IMR-90 (cell line): Measurements from ENCODE around the gene PHKG2. TPM values are rescaled to one million over a fixed set of nuclear protein-coding genes. Genes with fewer than 3 reads are reported as not detected.

Source experiments
- ATAC-seq: fragments of 200-7000 bp; cut with Tn5 transposase; 2 replicates; pipeline ENCODE4 v1.9.1; 2020; ENCODE audit warnings: low read depth, mild to moderate bottlenecking, moderate library complexity
- BruUV-seq: library from RNA; stranded (reverse); fragments of 400-500 nt; replicated peaks from 2 replicates; lab custom pipeline; 2021; lab: Mats Ljungman, UMichigan
- CTCF ChIA-PET: fragments of 300-600 bp; formaldehyde crosslinking; extraction: SDS; loops from one replicate; lab custom pipeline; 2021; ENCODE audit warnings: antibody characterized with exemption; lab: Yijun Ruan, JAX
- POLR2A ChIA-PET: fragments of 300-600 bp; sonication (Branson Sonifier 250); formaldehyde crosslinking; loops from one replicate; lab custom pipeline; 2022; ENCODE audit warnings: antibody characterized with exemption; ENCODE audit not compliant: unreplicated experiment; lab: Charles Lee
- DNase-seq: peaks from one replicate; pipeline ENCODE4 v3.0.0; 2013
- H2AFZ ChIP-seq: replicated peaks from 2 replicates; pipeline ENCODE3; 2013; ENCODE audit warnings: low read length, mild to moderate bottlenecking; ENCODE audit not compliant: poor library complexity
- H2AK5ac ChIP-seq: 2 replicates; pipeline ENCODE4 v1.6.1; 2013; ENCODE audit warnings: low read depth, low read length, inconsistent platforms
- H2AK9ac ChIP-seq: replicated peaks from 2 replicates; pipeline ENCODE3; 2013; ENCODE audit warnings: mild to moderate bottlenecking, low read depth, low read length, moderate library complexity; ENCODE audit not compliant: poor library complexity
- H2BK120ac ChIP-seq: 2 replicates; pipeline ENCODE4 v1.6.1; 2013; ENCODE audit warnings: low read depth, low read length, inconsistent platforms
- H2BK15ac ChIP-seq: 3 replicates; pipeline ENCODE4 v1.6.1; 2013; ENCODE audit warnings: low read depth, low read length, inconsistent platforms
- H2BK20ac ChIP-seq: 2 replicates; pipeline ENCODE4 v1.6.1; 2013; ENCODE audit warnings: low read depth, mild to moderate bottlenecking, inconsistent platforms, low read length, moderate library complexity
- H2BK5ac ChIP-seq: 2 replicates; pipeline ENCODE4 v1.6.1; 2013; ENCODE audit warnings: mild to moderate bottlenecking, low read depth, low read length, inconsistent platforms; ENCODE audit not compliant: poor library complexity, severe bottlenecking
- H3K14ac ChIP-seq: replicated peaks from 2 replicates; pipeline ENCODE4 v1.6.1; 2013; ENCODE audit warnings: low read depth, low read length, inconsistent platforms
- H3K18ac ChIP-seq: 2 replicates; pipeline ENCODE4 v1.6.1; 2013; ENCODE audit warnings: low read depth, low read length, control low read depth
- H3K23ac ChIP-seq: 2 replicates; pipeline ENCODE4 v1.6.1; 2013; ENCODE audit warnings: low read depth, low read length, inconsistent platforms
- H3K27ac ChIP-seq: 2 replicates; pipeline ENCODE4 v1.5.1; 2013; ENCODE audit warnings: mild to moderate bottlenecking, control low read depth, low read length; ENCODE audit not compliant: insufficient read depth
- H3K27me3 ChIP-seq: 2 replicates; pipeline ENCODE4 v1.6.1; 2013; ENCODE audit warnings: low read length; ENCODE audit not compliant: control insufficient read depth, insufficient read depth
- H3K36me3 ChIP-seq: 2 replicates; pipeline ENCODE4 v1.6.1; 2013; ENCODE audit warnings: low read length, mixed read lengths; ENCODE audit not compliant: control insufficient read depth, insufficient read depth
- H3K4ac ChIP-seq: 2 replicates; pipeline ENCODE4 v1.6.1; 2013; ENCODE audit warnings: low read depth, low read length, inconsistent platforms
- H3K4me1 ChIP-seq: 2 replicates; pipeline ENCODE4 v1.6.1; 2013; ENCODE audit warnings: low read length, mixed read lengths; ENCODE audit not compliant: control insufficient read depth, insufficient read depth
- H3K4me2 ChIP-seq: 2 replicates; pipeline ENCODE4 v1.6.1; 2013; ENCODE audit warnings: low read depth, mild to moderate bottlenecking, control low read depth, low read length, moderate library complexity
- H3K4me3 ChIP-seq: 2 replicates; pipeline ENCODE4 v1.5.1; 2013; ENCODE audit warnings: low read depth, mild to moderate bottlenecking, control low read depth, low read length, moderate library complexity; ENCODE audit not compliant: insufficient read depth
- H3K56ac ChIP-seq: 2 replicates; pipeline ENCODE4 v1.6.1; 2013; ENCODE audit warnings: low read length, inconsistent platforms; ENCODE audit not compliant: insufficient read depth; ENCODE audit errors: extremely low read depth
- H3K79me1 ChIP-seq, 2 experiments: 2 replicates each; pipeline ENCODE4 v1.6.1; 2013; ENCODE audit warnings: low read length in 2 of 2, inconsistent platforms in 1 of 2, low read depth in 1 of 2
- H3K9ac ChIP-seq: 2 replicates; pipeline ENCODE4 v1.6.1; 2013; ENCODE audit warnings: low read depth, low read length, control low read depth
- H3K9me1 ChIP-seq: 2 replicates; pipeline ENCODE4 v1.6.1; 2013; ENCODE audit warnings: low read length, inconsistent platforms; ENCODE audit not compliant: insufficient read depth
- H3K9me3 ChIP-seq: 2 replicates; pipeline ENCODE4 v1.6.1; 2013; ENCODE audit warnings: low read length; ENCODE audit not compliant: control insufficient read depth, insufficient read depth
- H4K20me1 ChIP-seq: 2 replicates; pipeline ENCODE4 v1.6.1; 2013; ENCODE audit warnings: low read length, inconsistent platforms; ENCODE audit not compliant: insufficient read depth
- H4K5ac ChIP-seq: 2 replicates; pipeline ENCODE4 v1.6.1; 2013; ENCODE audit warnings: mild to moderate bottlenecking, low read depth, low read length, control low read depth
- H4K8ac ChIP-seq, 2 experiments: 2 replicates each; pipeline ENCODE4 v1.6.1; 2013; ENCODE audit warnings: low read depth in 2 of 2, low read length in 2 of 2, control low read depth in 1 of 2, inconsistent platforms in 1 of 2
- H4K91ac ChIP-seq: 2 replicates; pipeline ENCODE4 v1.6.1; 2013; ENCODE audit warnings: low read depth, low read length, inconsistent platforms; ENCODE audit not compliant: insufficient read depth
- BHLHE40 ChIP-seq: fragments of 150-350 bp; IDR thresholded peaks from 2 replicates; pipeline ENCODE4 v1.6.1; 2016; ENCODE audit warnings: mild to moderate bottlenecking, low read depth, low read length
- CEBPB ChIP-seq: IDR thresholded peaks from 2 replicates; pipeline ENCODE4 v1.6.1; 2012; ENCODE audit warnings: low read depth, low read length, improper control_type of control experiment
- CTCF ChIP-seq: conservative IDR thresholded peaks from 2 replicates; pipeline ENCODE4 v1.5.1; 2012; ENCODE audit warnings: mild to moderate bottlenecking, low read depth, low read length, improper control_type of control experiment
- ELK1 ChIP-seq: fragments of 150-350 bp; IDR thresholded peaks from 2 replicates; pipeline ENCODE4 v1.6.1; 2016; ENCODE audit warnings: low read depth, mild to moderate bottlenecking, low read length, moderate library complexity, borderline replicate concordance
- FOS ChIP-seq: fragments of 150-350 bp; IDR thresholded peaks from 2 replicates; pipeline ENCODE4 v1.6.1; 2016; ENCODE audit warnings: low read depth, low read length
- MAFK ChIP-seq: IDR thresholded peaks from 2 replicates; pipeline ENCODE4 v1.6.1; 2012; ENCODE audit warnings: low read depth, low read length, improper control_type of control experiment
- MAZ ChIP-seq: IDR thresholded peaks from 2 replicates; pipeline ENCODE4 v1.6.1; 2012; ENCODE audit warnings: low read depth, mild to moderate bottlenecking, low read length, improper control_type of control experiment, moderate library complexity, borderline replicate concordance
- MXI1 ChIP-seq: IDR thresholded peaks from 2 replicates; pipeline ENCODE4 v1.6.1; 2012; ENCODE audit warnings: low read depth, mild to moderate bottlenecking, low read length, moderate library complexity, borderline replicate concordance
- NFE2L2 ChIP-seq: fragments of 150-350 bp; IDR thresholded peaks from 2 replicates; pipeline ENCODE4 v1.6.1; 2016; ENCODE audit warnings: low read depth, mild to moderate bottlenecking, low read length
- POLR2A ChIP-seq: IDR thresholded peaks from 2 replicates; pipeline ENCODE4 v1.6.1; 2012; ENCODE audit warnings: mild to moderate bottlenecking, low read depth, low read length
- RAD21 ChIP-seq: IDR thresholded peaks from 2 replicates; pipeline ENCODE4 v1.6.1; 2012; ENCODE audit warnings: low read length, improper control_type of control experiment
- RCOR1 ChIP-seq: IDR thresholded peaks from 2 replicates; pipeline ENCODE4 v1.6.1; 2012; ENCODE audit warnings: mild to moderate bottlenecking, low read length, improper control_type of control experiment; ENCODE audit not compliant: insufficient replicate concordance
- RFX5 ChIP-seq: IDR thresholded peaks from 2 replicates; pipeline ENCODE4 v1.8.0; 2012; ENCODE audit warnings: low read depth, mild to moderate bottlenecking, low read length, moderate library complexity
- SMC3 ChIP-seq: fragments of 150-350 bp; IDR thresholded peaks from 2 replicates; pipeline ENCODE4 v1.6.1; 2016; ENCODE audit warnings: low read depth, mild to moderate bottlenecking, antibody characterized with exemption, low read length, moderate library complexity
- USF2 ChIP-seq: fragments of 150-350 bp; IDR thresholded peaks from 2 replicates; pipeline ENCODE4 v1.6.1; 2017; ENCODE audit warnings: mild to moderate bottlenecking, antibody characterized with exemption, low read length, low read depth
- WGBS, 2 experiments: methylation state at CpG; one replicate each; pipeline versions ENCODE4 v1.1.5 to v1.1.7; 2013; ENCODE audit warnings: missing lambda C conversion rate in 2 of 2; ENCODE audit not compliant: insufficient read length in 1 of 2; ENCODE audit errors: extremely low coverage in 2 of 2; 5-methylcytosine and 5-hydroxymethylcytosine counted together
- dilution Hi-C: fragments of 300-500 bp; cut with HindIII; formaldehyde crosslinking; loops from one replicate; pipeline ENCODE4 v1.14.3; 2018; ENCODE audit warnings: low sequenced_read_pairs; ENCODE audit not compliant: unreplicated experiment
- in situ Hi-C: fragments of 300-500 bp; cut with MboI; formaldehyde crosslinking; loops from 3 replicates; pipeline ENCODE4 v1.14.3; 2019; ENCODE audit warnings: low sequenced_read_pairs, inconsistent platforms, mixed read lengths
- intact Hi-C: fragments of 100-400 bp; cut with micrococcal nuclease; formaldehyde crosslinking; loops from 2 replicates; pipeline ENCODE4 v1.10.0; 2022
- polyA plus RNA-seq, 3 experiments: library from polyadenylated mRNA; depleted of rRNA; stranded (reverse); fragments of >200 nt; gene quantifications; 2 replicates each; pipeline ENCODE4 v1.2.3, GENCODE V29; 2012; ENCODE audit warnings: low replicate concordance in 1 of 3
- total RNA-seq: library from RNA; depleted of rRNA; stranded (reverse); fragments of >200 nt; gene quantifications from 2 replicates; pipeline ENCODE4 v1.2.3, GENCODE V29; 2012

PHKG2 gene
- total and polyA plus RNA-seq, 2 of the 4 experiments (the other 2 are of a cell fraction) = 26.0 to 38.9 TPM

GRCh38 chr16:30764816-30765465, 16.7 kb downstream of the PHKG2 start:
- Histone ChIP-seq H3K4ac (no peak overlapping the region), H2BK120ac (no peak overlapping the region), H2AK5ac (no peak overlapping the region), H2BK5ac (no peak overlapping the region), H4K91ac (no peak overlapping the region), H3K27ac (no peak overlapping the region), H2AFZ (no peak overlapping the region), H4K20me1 (peaks cover 17% of the 10 kb centered on the region), H4K8ac (no peak overlapping the region), H3K36me3 (peaks cover 57% of the 10 kb centered on the region), H3K9me3 (no peaks in the 10 kb centered on the region), H3K79me1 (peaks cover 24 to 65% of the 10 kb centered on the region in 2 experiments), H3K4me3 (no peak overlapping the region), H3K14ac (no peak overlapping the region), H3K18ac (no peak overlapping the region), H3K56ac (no peak overlapping the region), H3K27me3 (no peaks in the 10 kb centered on the region), H3K4me1 (peaks cover 12% of the 10 kb centered on the region), H2AK9ac (no peak overlapping the region), H3K23ac (no peak overlapping the region), H2BK15ac (no peak overlapping the region), H2BK20ac (no peak overlapping the region), H3K9me1 (0 out of 2 replicates have a peak, but pooled peaks cover 4% of the 10 kb centered on the region), H4K5ac (no peak overlapping the region), H3K4me2 (no peak overlapping the region), H3K9ac (no peak overlapping the region)
- WGBS, 2 experiments = no CpG with 5 or more reads among the region's 12 CpGs
- no TSS peak for BruUV-seq
- DNase-seq (no peak), ATAC-seq (no peak)
- intact Hi-C loops (loop anchor here (5.0 kb wide), 1 partner anchor 157 kb away; the partner anchor contains the start of gene FBXL19), dilution Hi-C loops (no loop called here), in situ Hi-C loops (no loop called here)
- CTCF ChIA-PET = interaction anchor here (0.6 kb wide), 1 partner anchor 50 kb away, joined by 3 read pairs; no protein-coding TSS in a partner anchor
- POLR2A ChIA-PET = interaction anchor here (0.6 kb wide), 1 partner anchor 155 kb away, joined by 3 read pairs; the partner anchor contains the start of gene ZNF689
- TF ChIP-seq RAD21 = no peak
- no peak for TF ChIP-seq CTCF
- TF ChIP-seq RFX5 = no peak
- no peak for TF ChIP-seq CEBPB
- TF ChIP-seq USF2 = no peak
- no peak for TF ChIP-seq MAZ
- no peak for TF ChIP-seq ELK1
- no peak for TF ChIP-seq NFE2L2
- TF ChIP-seq MXI1 = no peak
- no peak for TF ChIP-seq POLR2A
- TF ChIP-seq RCOR1 = no peak
- TF ChIP-seq SMC3 = no peak
- TF ChIP-seq FOS = no peak
- TF ChIP-seq BHLHE40 = no peak
- no peak for TF ChIP-seq MAFK
